Uterus (tissue), 4 donors: Measurements from ENCODE around the gene COL18A1. TPM values are rescaled to one million over a fixed set of nuclear protein-coding genes. Genes with fewer than 3 reads are reported as not detected.

Experiments used
- DNase-seq, 2 donors: peaks; one replicate each; pipeline ENCODE4 v3.0.0-alpha.2; 2019 to 2020
- H3K27ac ChIP-seq, 2 donors: fragments of 200-600 bp; sonication (generic); 1 replicate in 1 of 2; 2 replicates in 1 of 2; pipeline ENCODE4 v1.5.1; 2016 to 2018
- H3K27me3 ChIP-seq, 2 donors: fragments of 200-600 bp; sonication (generic); one replicate each; pipeline ENCODE4 v1.5.1; 2018 to 2019; ENCODE audit warnings: control low read depth in 1 of 2
- H3K36me3 ChIP-seq, 2 donors: fragments of 200-600 bp; sonication (generic); one replicate each; pipeline ENCODE4 v1.5.1; 2019; ENCODE audit warnings: control low read depth in 1 of 2
- H3K4me1 ChIP-seq, 2 donors: fragments of 200-600 bp; sonication (generic); one replicate each; pipeline ENCODE4 v1.5.1; 2018 to 2019; ENCODE audit warnings: control low read depth in 1 of 2
- H3K4me3 ChIP-seq, 2 donors: fragments of 200-600 bp; sonication (generic); 1 replicate in 1 of 2; 2 replicates in 1 of 2; pipeline ENCODE4 v1.5.1; 2018 to 2019; ENCODE audit warnings: mild to moderate bottlenecking in 1 of 2
- H3K9me3 ChIP-seq, 2 donors: fragments of 200-600 bp; sonication (generic); one replicate each; pipeline ENCODE4 v1.5.1; 2019; ENCODE audit warnings: control low read depth in 1 of 2
- POLR2A ChIP-seq, 2 donors: fragments of 450-650 bp; IDR thresholded peaks; one replicate each; pipeline ENCODE4 v1.6.1; 2016; ENCODE audit warnings: antibody characterized with exemption in 2 of 2, mild to moderate bottlenecking in 1 of 2, moderate library complexity in 1 of 2
- intact Hi-C: fragments of 100-400 bp; cut with DNase I; formaldehyde crosslinking; loops from one replicate; pipeline ENCODE4 v1.15.1; 2023; ENCODE audit warnings: low total_unique reads
- total RNA-seq, 4 donors: library from RNA; depleted of rRNA in 3 of 4; stranded (reverse); fragments of >200 nt in 3 of 4; gene quantifications; one replicate each; pipeline versions ENCODE4 v1.1.0 to v1.2.4, GENCODE V29; 2014 to 2023
- TF ChIP-seq, protein P1 (sequence below), 4 experiments: fragments of 200-600 bp in 2 of 4; fragments of 450-650 bp in 2 of 4; sonication (generic) in 2 of 4; IDR thresholded peaks; one replicate each; pipeline ENCODE4 v1.5.1; 2016 to 2019; ENCODE audit warnings: antibody characterized with exemption in 4 of 4, mild to moderate bottlenecking in 2 of 4, moderate library complexity in 1 of 4
- donor health status: DM: yes; HTN: yes; CAD: no.

COL18A1 gene
- total RNA-seq, 4 donors from 2014 or later, result 73.0 to 223 (median 152) TPM

DNA sequence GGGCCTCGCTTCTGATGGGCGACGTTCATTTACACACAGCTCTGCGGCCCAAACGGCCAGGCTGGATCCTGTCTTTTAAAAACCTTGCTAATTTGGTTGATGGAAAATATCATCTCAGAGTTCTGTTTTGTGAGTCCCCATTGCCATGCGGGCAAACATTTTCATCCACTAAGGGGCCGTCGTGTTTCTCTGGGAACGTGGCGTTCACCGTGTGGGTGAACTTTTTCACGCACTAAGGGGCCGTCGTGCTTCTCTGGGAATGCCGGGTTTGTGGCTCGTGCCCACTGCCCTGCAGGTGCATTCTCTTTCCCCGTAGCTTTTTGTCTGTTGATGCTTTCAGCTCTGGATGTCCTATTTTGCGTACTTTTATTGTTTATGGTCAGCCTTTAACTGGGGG lies 6.8 kb downstream of the COL18A1 start:
- Histone ChIP-seq H3K4me1 (peaks cover 0 to 14% of the 10 kb centered on the region in 2 donors), H3K27ac (no peak overlapping the region), H3K4me3 (no peak overlapping the region), H3K27me3 (no peaks in the 10 kb centered on the region), H3K36me3 (no peaks in the 10 kb centered on the region), H3K9me3 (no peaks in the 10 kb centered on the region)
- intact Hi-C loops, result no loop called here
- TF ChIP-seq POLR2A (IDR thresholded peaks at IDR 0.05), result no peak
- TF ChIP-seq, protein P1, sequence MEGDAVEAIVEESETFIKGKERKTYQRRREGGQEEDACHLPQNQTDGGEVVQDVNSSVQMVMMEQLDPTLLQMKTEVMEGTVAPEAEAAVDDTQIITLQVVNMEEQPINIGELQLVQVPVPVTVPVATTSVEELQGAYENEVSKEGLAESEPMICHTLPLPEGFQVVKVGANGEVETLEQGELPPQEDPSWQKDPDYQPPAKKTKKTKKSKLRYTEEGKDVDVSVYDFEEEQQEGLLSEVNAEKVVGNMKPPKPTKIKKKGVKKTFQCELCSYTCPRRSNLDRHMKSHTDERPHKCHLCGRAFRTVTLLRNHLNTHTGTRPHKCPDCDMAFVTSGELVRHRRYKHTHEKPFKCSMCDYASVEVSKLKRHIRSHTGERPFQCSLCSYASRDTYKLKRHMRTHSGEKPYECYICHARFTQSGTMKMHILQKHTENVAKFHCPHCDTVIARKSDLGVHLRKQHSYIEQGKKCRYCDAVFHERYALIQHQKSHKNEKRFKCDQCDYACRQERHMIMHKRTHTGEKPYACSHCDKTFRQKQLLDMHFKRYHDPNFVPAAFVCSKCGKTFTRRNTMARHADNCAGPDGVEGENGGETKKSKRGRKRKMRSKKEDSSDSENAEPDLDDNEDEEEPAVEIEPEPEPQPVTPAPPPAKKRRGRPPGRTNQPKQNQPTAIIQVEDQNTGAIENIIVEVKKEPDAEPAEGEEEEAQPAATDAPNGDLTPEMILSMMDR (IDR thresholded peaks at IDR 0.05), result no peak
- DNase-seq, result no peak

GRCh38 chr21:45412491-45412890 lies 7.5 kb downstream of the COL18A1 start:
- Histone ChIP-seq H3K9me3 (no peaks in the 10 kb centered on the region), H3K27ac (peak overlapping the region in 1 of 2 donors; percentile 49), H3K27me3 (no peaks in the 10 kb centered on the region), H3K4me3 (no peak overlapping the region), H3K4me1 (peaks cover 0 to 14% of the 10 kb centered on the region in 2 donors), H3K36me3 (no peaks in the 10 kb centered on the region)
- intact Hi-C loops, result no loop called here
- TF ChIP-seq, protein P1 (IDR thresholded peaks at IDR 0.05), result no peak
- no peak for TF ChIP-seq POLR2A (IDR thresholded peaks at IDR 0.05)
- no peak for DNase-seq

DNA sequence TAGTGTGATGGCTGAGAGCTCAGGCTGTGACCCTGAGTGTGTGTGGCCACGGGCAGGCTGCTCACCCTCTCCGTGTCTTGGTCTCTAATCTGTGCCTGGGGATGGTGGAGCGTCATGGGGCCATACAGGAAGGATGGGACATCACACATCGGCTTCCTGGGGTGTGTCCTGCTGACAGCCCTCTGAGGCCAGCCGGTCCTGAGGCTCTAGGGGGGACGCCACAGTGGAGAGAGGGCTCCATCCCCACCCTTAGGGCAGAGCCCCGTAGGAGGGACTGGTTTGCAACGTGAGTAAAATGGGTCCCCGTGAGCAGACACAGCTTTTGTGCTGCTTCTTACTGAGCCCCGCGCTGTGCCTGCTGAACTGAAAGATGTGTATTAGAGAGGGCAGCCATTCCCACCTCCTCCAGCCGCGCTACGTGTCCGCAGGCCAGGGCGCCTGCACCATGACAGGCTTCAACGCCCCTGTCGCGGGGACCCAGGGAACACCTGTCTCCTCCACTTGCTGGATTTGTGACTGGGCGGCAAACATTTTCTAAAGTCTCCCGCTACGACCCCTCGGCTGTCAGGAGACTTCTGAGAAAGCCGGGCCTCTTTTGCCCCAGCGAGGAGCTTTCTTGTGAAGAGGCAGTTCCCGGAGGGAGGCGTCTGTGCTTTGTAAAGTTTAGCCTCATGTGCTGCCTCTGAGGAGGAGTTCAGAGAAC lies 8.1 kb downstream of the COL18A1 start:
- Histone ChIP-seq H3K27ac (peak overlapping the region in 1 of 2 donors; percentile 49), H3K27me3 (no peaks in the 10 kb centered on the region), H3K4me1 (peaks cover 0 to 14% of the 10 kb centered on the region in 2 donors), H3K4me3 (no peak overlapping the region), H3K9me3 (no peaks in the 10 kb centered on the region), H3K36me3 (no peaks in the 10 kb centered on the region)
- no peak for TF ChIP-seq POLR2A (IDR thresholded peaks at IDR 0.05)
- TF ChIP-seq, protein P1 (IDR thresholded peaks at IDR 0.05), result no peak
- intact Hi-C loops, result no loop called here
- DNase-seq, result no peak

DNA sequence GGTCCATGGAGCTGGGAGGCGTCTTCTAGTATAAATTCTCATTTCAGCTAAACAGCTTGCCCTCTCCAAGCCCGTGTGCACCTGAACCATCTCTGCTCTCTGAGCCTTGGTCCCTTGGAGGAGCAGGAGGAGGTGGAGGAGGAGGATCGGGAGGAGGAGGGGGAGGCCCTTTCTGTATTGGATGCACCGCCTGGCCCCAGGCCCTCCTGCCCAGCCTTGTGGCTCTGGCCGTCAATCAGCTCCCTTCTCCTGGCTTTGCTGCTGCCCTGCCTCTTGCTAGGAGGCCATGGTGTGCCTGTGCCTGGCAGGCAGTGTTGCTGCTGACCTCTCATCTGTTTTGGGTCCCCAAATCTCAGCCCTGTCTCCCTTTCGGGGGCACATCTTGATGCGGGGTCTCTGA lies 9.0 kb downstream of the COL18A1 start:
- no peak overlapping the region for H3K4me3 ChIP-seq
- intact Hi-C loops, result no loop called here
- peaks cover 0 to 13% of the 10 kb centered on the region in 2 donors for H3K4me1 ChIP-seq
- no peaks in the 10 kb centered on the region for H3K9me3 ChIP-seq
- no peak for DNase-seq
- no peaks in the 10 kb centered on the region for H3K36me3 ChIP-seq
- no peaks in the 10 kb centered on the region for H3K27me3 ChIP-seq
- no peak overlapping the region for H3K27ac ChIP-seq
- TF ChIP-seq, protein P1 (IDR thresholded peaks at IDR 0.05), result no peak
- no peak for TF ChIP-seq POLR2A (IDR thresholded peaks at IDR 0.05)

DNA sequence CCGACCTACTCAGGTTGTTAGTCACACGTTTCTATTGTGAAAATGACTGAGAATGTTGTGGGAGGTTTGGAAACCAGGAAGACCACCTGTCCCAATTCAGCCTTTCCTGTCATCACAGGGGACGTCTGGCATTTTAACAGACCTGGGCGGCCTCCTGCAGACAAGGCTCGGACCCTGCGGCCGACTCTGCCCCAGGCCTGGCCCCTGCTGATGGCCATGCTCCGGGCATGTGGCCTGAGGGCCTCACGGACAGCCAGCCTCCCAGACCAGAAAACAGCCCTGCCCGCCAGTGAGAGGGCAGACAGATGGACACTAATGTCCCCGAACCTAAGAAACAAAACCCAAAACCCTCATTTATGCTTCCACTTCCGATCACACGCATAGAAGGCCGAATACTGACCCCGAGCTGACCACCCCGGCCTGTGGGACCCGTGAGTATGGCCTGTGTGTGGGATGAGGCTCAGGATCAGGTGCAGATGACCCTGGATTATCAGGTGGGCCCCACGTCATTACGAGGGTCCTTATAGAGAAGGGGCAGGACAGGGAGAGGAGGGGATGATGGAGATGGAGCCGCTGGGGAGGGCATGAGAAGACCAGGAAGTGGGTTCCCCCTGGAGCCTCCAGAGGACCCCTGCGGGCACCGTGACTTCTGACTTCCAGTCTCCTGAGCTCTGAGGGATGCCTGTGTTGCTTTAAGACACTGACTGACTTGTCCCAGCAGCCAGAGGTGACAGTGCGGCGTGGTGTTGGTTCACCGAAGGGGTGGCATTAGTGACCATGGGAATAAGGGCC lies 9.6 kb downstream of the COL18A1 start:
- intact Hi-C loops, result no loop called here
- H3K27ac ChIP-seq, result no peak overlapping the region
- no peak for TF ChIP-seq POLR2A (IDR thresholded peaks at IDR 0.05)
- TF ChIP-seq, protein P1 (IDR thresholded peaks at IDR 0.05), result no peak
- H3K27me3 ChIP-seq, result no peaks in the 10 kb centered on the region
- peaks cover 0 to 6% of the 10 kb centered on the region in 2 donors for H3K4me1 ChIP-seq
- no peaks in the 10 kb centered on the region for H3K36me3 ChIP-seq
- H3K9me3 ChIP-seq, result no peaks in the 10 kb centered on the region
- no peak overlapping the region for H3K4me3 ChIP-seq
- no peak for DNase-seq
